Body of pancreas (tissue), 4 donors: ENCODE measurements around the gene ITPR2. TPM values are rescaled to one million over a fixed set of nuclear protein-coding genes. Genes with fewer than 3 reads are reported as not detected.

Experiments used
- ATAC-seq: fragments of 150-250 bp; one replicate; pipeline ENCODE4 v1.9.1; 2016
- DNase-seq, 4 donors: peaks; one replicate each; pipeline ENCODE4 v3.0.0-alpha.2; 2019
- H3K27ac ChIP-seq, 4 donors: fragments of 200-600 bp; sonication (generic); 1 replicate in 3 of 4; 2 replicates in 1 of 4; pipeline versions ENCODE4 v1.5.1 to v1.6.1; 2016 to 2019; ENCODE audit warnings: mild to moderate bottlenecking in 1 of 4, mixed read lengths in 1 of 4, moderate library complexity in 1 of 4
- H3K27me3 ChIP-seq, 2 donors: fragments of 200-600 bp; sonication (generic); one replicate each; pipeline ENCODE4 v1.6.0; 2016; ENCODE audit warnings: mild to moderate bottlenecking in 1 of 2
- H3K36me3 ChIP-seq, 2 donors: fragments of 200-600 bp; sonication (generic); replicated peaks in 1 of 2; 2 replicates each; pipeline ENCODE4 v1.5.1; 2016; ENCODE audit warnings: low read depth in 2 of 2; ENCODE audit not compliant: insufficient read depth in 1 of 2
- H3K4me1 ChIP-seq: fragments of 200-600 bp; sonication (generic); one replicate; pipeline ENCODE4 v1.6.0; 2016
- H3K4me3 ChIP-seq, 2 donors: fragments of 200-600 bp; sonication (generic); 1 replicate in 1 of 2; 2 replicates in 1 of 2; pipeline ENCODE4 v1.5.1; 2016 to 2019
- H3K9me3 ChIP-seq, 3 donors: fragments of 200-600 bp; sonication (generic); 1 replicate in 2 of 3; 2 replicates in 1 of 3; pipeline ENCODE4 v1.5.1; 2016
- CTCF ChIP-seq, 7 experiments: fragments of 450-650 bp in 4 of 7; fragments of 200-600 bp in 3 of 7; sonication (generic) in 3 of 7; IDR thresholded peaks; one replicate each; pipeline ENCODE4 v1.5.1; 2016 to 2019; ENCODE audit warnings: antibody characterized with exemption in 7 of 7
- POLR2A ChIP-seq, 3 donors: fragments of 450-650 bp; IDR thresholded peaks; one replicate each; pipeline ENCODE4 v1.6.1; 2016; ENCODE audit warnings: antibody characterized with exemption in 3 of 3, mild to moderate bottlenecking in 2 of 3
- WGBS, 2 donors: methylation state at CpG; one replicate each; pipeline ENCODE4 v1.1.5; 2017; 5-methylcytosine and 5-hydroxymethylcytosine counted together
- intact Hi-C: fragments of 100-400 bp; cut with DNase I; formaldehyde crosslinking; loops from one replicate; pipeline ENCODE4 v1.15.1; 2023
- total RNA-seq, 2 donors: library from RNA; depleted of rRNA; stranded (reverse); fragments of >200 nt; gene quantifications; one replicate each; pipeline ENCODE4 v1.1.0, GENCODE V29; 2016

Gene ITPR2
- total RNA-seq, 2 donors from 2014 or later = 37.4 to 92.9 TPM

GRCh38 chr12:26696613-26697092 is 136.3 kb downstream of the ITPR2 start:
- DNase-seq (no peak), ATAC-seq (no peak)
- Histone ChIP-seq H3K27me3 (no peaks in the 10 kb centered on the region), H3K27ac (no peak overlapping the region), H3K9me3 (no peaks in the 10 kb centered on the region), H3K4me1 (no peaks in the 10 kb centered on the region), H3K4me3 (no peak overlapping the region), H3K36me3 (no peaks in the 10 kb centered on the region)
- TF ChIP-seq POLR2A (IDR thresholded peaks at IDR 0.05) (no peak), CTCF (IDR thresholded peaks at IDR 0.05) (no peak)
- WGBS, 2 donors = 67 to 72% methylated on average over 7 of the region's 7 CpGs
- intact Hi-C loops = no loop called here

- H3K27me3 ChIP-seq = no peaks in the 10 kb centered on the region
- ATAC-seq = no peak
Observed at GRCh38 chr12:26696048-26696612, 136.9 kb downstream of the ITPR2 start.

GRCh38 chr12:26694402-26694801 is 138.6 kb downstream of the ITPR2 start:
- Histone ChIP-seq H3K27ac (no peak overlapping the region), H3K4me1 (no peaks in the 10 kb centered on the region), H3K9me3 (no peaks in the 10 kb centered on the region), H3K36me3 (no peaks in the 10 kb centered on the region), H3K27me3 (no peaks in the 10 kb centered on the region), H3K4me3 (no peak overlapping the region)
- TF ChIP-seq POLR2A (IDR thresholded peaks at IDR 0.05) = no peak
- TF ChIP-seq CTCF (IDR thresholded peaks at IDR 0.05) = no peak
- DNase-seq (no peak), ATAC-seq (no peak)
- intact Hi-C loops = no loop called here
- 95 to 98% methylated on average over 2 of the region's 2 CpGs for WGBS, 2 donors

More at GRCh38 chr12:26696048-26696612, 136.9 kb downstream of the ITPR2 start:
- H3K4me3 ChIP-seq = no peak overlapping the region
- 92 to 98% methylated on average over 3 of the region's 3 CpGs for WGBS, 2 donors
- no peaks in the 10 kb centered on the region for H3K36me3 ChIP-seq
- no peaks in the 10 kb centered on the region for H3K9me3 ChIP-seq
- H3K27ac ChIP-seq = no peak overlapping the region
- no peaks in the 10 kb centered on the region for H3K4me1 ChIP-seq
- DNase-seq = no peak
- TF ChIP-seq POLR2A (IDR thresholded peaks at IDR 0.05) (no peak), CTCF (IDR thresholded peaks at IDR 0.05) (no peak)
- intact Hi-C loops = no loop called here

- ATAC-seq (no peak), DNase-seq (no peak)
- WGBS, 2 donors = 89 to 95% methylated on average over 4 of the region's 4 CpGs
- Histone ChIP-seq H3K36me3 (no peaks in the 10 kb centered on the region), H3K27ac (no peak overlapping the region), H3K4me3 (no peak overlapping the region), H3K9me3 (no peaks in the 10 kb centered on the region), H3K4me1 (no peaks in the 10 kb centered on the region), H3K27me3 (no peaks in the 10 kb centered on the region)
- intact Hi-C loops = no loop called here
- no peak for TF ChIP-seq CTCF (IDR thresholded peaks at IDR 0.05)
- no peak for TF ChIP-seq POLR2A (IDR thresholded peaks at IDR 0.05)
Observed at GRCh38 chr12:26692407-26692806, 140.6 kb downstream of the ITPR2 start.
